ENCODE data around the gene AUTS2. TPM values are rescaled to one million over a fixed set of nuclear protein-coding genes. Genes with fewer than 3 reads are reported as not detected.

Gene AUTS2
- total and polyA plus RNA-seq, 2 experiments from 2014 or later: 3.0 to 4.4 TPM

- H2AFZ ChIP-seq: peak overlapping the region; percentile 89
- H4K20me1 ChIP-seq (ENCODE audit: insufficient read depth): no peaks in the 10 kb centered on the region
- H3K27me3 ChIP-seq (replicated peaks; ENCODE audit: insufficient read depth): no peaks in the 10 kb centered on the region
- in situ Hi-C loops (cut with MboI): loop anchor here (25.0 kb wide), 1 partner anchor 509 kb away; no protein-coding TSS in a partner anchor
- peak overlapping the region; percentile 84 for H3K4me3 ChIP-seq
- no peaks in the 10 kb centered on the region for H3K9me3 ChIP-seq (ENCODE audit: low read depth)
- H3K9me2 ChIP-seq (ENCODE audit: insufficient read depth): no peaks in the 10 kb centered on the region
- peak; percentile 57 for DNase-seq
- TF ChIP-seq EZH2phosphoT487 (IDR thresholded peaks at IDR 0.05; ENCODE audit: insufficient read depth, low read depth) (no peak), EZH2 (IDR thresholded peaks at IDR 0.05; ENCODE audit: insufficient read depth, poor library complexity, severe bottlenecking) (no peak)
- H3F3A ChIP-seq (ENCODE audit: insufficient read depth): no peaks in the 10 kb centered on the region; the same call in 1 of the 2 replicates
- WGBS, 2 experiments (ENCODE audit: low coverage in 1 of 2, low lambda C conversion rate in 2 of 2, missing lambda C conversion rate in 2 of 2): 14 to 18% methylated on average over 10 of the region's 10 CpGs
- peak overlapping the region; percentile 2; the same call in 1 of the 2 replicates for H3K27ac ChIP-seq
- peak overlapping the region; percentile 85 for H3K9ac ChIP-seq
- no peaks in the 10 kb centered on the region; the same call in none of the 2 replicates for H3K4me1 ChIP-seq (ENCODE audit: insufficient read depth)
- peak overlapping the region; percentile 96 for H3K4me2 ChIP-seq (ENCODE audit: unreplicated experiment)
- H3K36me3 ChIP-seq (ENCODE audit: low read depth): no peaks in the 10 kb centered on the region
- peaks cover 40% of the 10 kb centered on the region for H3K79me2 ChIP-seq (ENCODE audit: insufficient read depth)
These were observed 1098.0 kb downstream of the AUTS2 start for GRCh38 chr7:70696201-70696754.

DNA sequence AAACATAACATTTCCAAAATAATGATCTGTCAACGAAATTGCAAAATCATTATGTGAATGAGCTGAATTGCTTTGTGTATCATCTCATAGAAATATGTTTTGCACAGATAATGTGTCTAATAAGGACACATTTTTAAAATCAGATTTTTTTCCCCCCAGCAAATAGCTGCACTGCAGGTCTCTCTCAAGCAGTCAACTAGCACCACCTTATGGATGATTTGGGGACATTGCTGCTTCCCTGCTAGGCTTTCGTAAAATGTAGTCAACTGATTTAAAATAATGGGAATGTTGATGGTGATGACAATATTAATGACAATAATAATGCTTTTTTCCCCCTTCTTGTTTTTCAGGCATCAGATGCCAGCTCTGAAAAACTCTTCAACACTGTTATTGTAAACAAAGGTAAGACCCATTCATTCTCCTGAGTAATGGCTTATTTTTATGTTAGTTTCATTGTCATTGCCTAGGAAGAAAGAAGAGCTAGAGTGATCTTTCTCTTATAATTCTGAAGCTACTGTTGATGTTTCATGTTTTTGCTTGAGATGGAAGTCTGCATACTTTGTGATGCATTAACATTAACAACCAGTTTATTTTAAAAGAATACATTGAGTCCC is 1100.1 kb downstream of the AUTS2 start:
- H3K9me2 ChIP-seq (ENCODE audit: insufficient read depth): no peaks in the 10 kb centered on the region
- H3K9me3 ChIP-seq (ENCODE audit: low read depth): no peaks in the 10 kb centered on the region
- H3K36me3 ChIP-seq (ENCODE audit: low read depth): no peaks in the 10 kb centered on the region
- in situ Hi-C loops (cut with MboI): loop anchor here (25.0 kb wide), 1 partner anchor 511 kb away; no protein-coding TSS in a partner anchor
- no peaks in the 10 kb centered on the region; the same call in 1 of the 2 replicates for H3F3A ChIP-seq (ENCODE audit: insufficient read depth)
- H3K79me2 ChIP-seq (ENCODE audit: insufficient read depth): peaks cover 53% of the 10 kb centered on the region
- peak; percentile 80 for DNase-seq
- H4K20me1 ChIP-seq (ENCODE audit: insufficient read depth): no peaks in the 10 kb centered on the region
- no peaks in the 10 kb centered on the region for H3K27me3 ChIP-seq (replicated peaks; ENCODE audit: insufficient read depth)
- no peak overlapping the region for H2AFZ ChIP-seq
- no peak overlapping the region for H3K27ac ChIP-seq
- WGBS, 2 experiments (ENCODE audit: low coverage in 1 of 2, low lambda C conversion rate in 2 of 2, missing lambda C conversion rate in 2 of 2): 5 to 14% methylated on average over 2 of the region's 2 CpGs
- no peak overlapping the region for H3K4me3 ChIP-seq
- TF ChIP-seq EZH2 (IDR thresholded peaks at IDR 0.05; ENCODE audit: insufficient read depth, poor library complexity, severe bottlenecking) (no peak), EZH2phosphoT487 (IDR thresholded peaks at IDR 0.05; ENCODE audit: insufficient read depth, low read depth) (no peak)
- no peak overlapping the region for H3K9ac ChIP-seq
- H3K4me1 ChIP-seq (ENCODE audit: insufficient read depth): no peaks in the 10 kb centered on the region; the same call in none of the 2 replicates
- no peak overlapping the region for H3K4me2 ChIP-seq (ENCODE audit: unreplicated experiment)

GRCh38 chr7:70699271-70699670 is 1101.0 kb downstream of the AUTS2 start:
- Histone ChIP-seq H2AFZ (no peak overlapping the region), H3K9me3 (ENCODE audit: low read depth) (no peaks in the 10 kb centered on the region), H3K9me2 (ENCODE audit: insufficient read depth) (no peaks in the 10 kb centered on the region), H3K27me3 (replicated peaks; ENCODE audit: insufficient read depth) (no peaks in the 10 kb centered on the region), H3K79me2 (ENCODE audit: insufficient read depth) (peaks cover 61% of the 10 kb centered on the region), H4K20me1 (ENCODE audit: insufficient read depth) (no peaks in the 10 kb centered on the region), H3K4me3 (no peak overlapping the region), H3K27ac (no peak overlapping the region), H3K9ac (no peak overlapping the region), H3K36me3 (ENCODE audit: low read depth) (no peaks in the 10 kb centered on the region), H3K4me2 (ENCODE audit: unreplicated experiment) (no peak overlapping the region), H3K4me1 (ENCODE audit: insufficient read depth) (no peaks in the 10 kb centered on the region; the same call in none of the 2 replicates), H3F3A (ENCODE audit: insufficient read depth) (no peaks in the 10 kb centered on the region; the same call in 1 of the 2 replicates)
- DNase-seq: no peak
- 95 to 98% methylated on average over 3 of the region's 3 CpGs for WGBS, 2 experiments (ENCODE audit: low coverage in 1 of 2, low lambda C conversion rate in 2 of 2, missing lambda C conversion rate in 2 of 2)
- TF ChIP-seq EZH2 (IDR thresholded peaks at IDR 0.05; ENCODE audit: insufficient read depth, poor library complexity, severe bottlenecking) (no peak), EZH2phosphoT487 (IDR thresholded peaks at IDR 0.05; ENCODE audit: insufficient read depth, low read depth) (no peak)
- in situ Hi-C loops (cut with MboI): loop anchor here (25.0 kb wide), 1 partner anchor 512 kb away; no protein-coding TSS in a partner anchor

- no peak for DNase-seq
- Histone ChIP-seq H3K36me3 (ENCODE audit: low read depth) (no peaks in the 10 kb centered on the region), H4K20me1 (ENCODE audit: insufficient read depth) (no peaks in the 10 kb centered on the region), H3K4me3 (no peak overlapping the region), H3K79me2 (ENCODE audit: insufficient read depth) (peaks cover 69% of the 10 kb centered on the region), H3K27ac (no peak overlapping the region), H3K9ac (no peak overlapping the region), H3F3A (ENCODE audit: insufficient read depth) (no peaks in the 10 kb centered on the region; the same call in 1 of the 2 replicates), H3K27me3 (replicated peaks; ENCODE audit: insufficient read depth) (no peaks in the 10 kb centered on the region), H3K4me1 (ENCODE audit: insufficient read depth) (no peaks in the 10 kb centered on the region; the same call in none of the 2 replicates), H3K4me2 (ENCODE audit: unreplicated experiment) (no peak overlapping the region), H2AFZ (no peak overlapping the region), H3K9me3 (ENCODE audit: low read depth) (no peaks in the 10 kb centered on the region), H3K9me2 (ENCODE audit: insufficient read depth) (no peaks in the 10 kb centered on the region)
- WGBS, 2 experiments (ENCODE audit: low coverage in 1 of 2, low lambda C conversion rate in 2 of 2, missing lambda C conversion rate in 2 of 2): 91 to 93% methylated on average over 10 to 11 of the region's 11 CpGs
- TF ChIP-seq EZH2phosphoT487 (IDR thresholded peaks at IDR 0.05; ENCODE audit: insufficient read depth, low read depth) (no peak), EZH2 (IDR thresholded peaks at IDR 0.05; ENCODE audit: insufficient read depth, poor library complexity, severe bottlenecking) (no peak)
- in situ Hi-C loops (cut with MboI): no loop called here
These were observed 1102.0 kb downstream of the AUTS2 start for GRCh38 chr7:70700055-70700940.

Data from GM23248 (cell line).